Fibroblast of lung (primary cell): ENCODE measurements around the gene NOM1. TPM values are rescaled to one million over a fixed set of nuclear protein-coding genes. Genes with fewer than 3 reads are reported as not detected.
"Not testable (repeated sequence)": the region's sequence is repeated elsewhere in the genome, so short reads cannot be mapped to it uniquely, and the experiment has no call there.

Source experiments
- DNase-seq, 2 donors: peaks; one replicate each; pipeline versions ENCODE4 v3.0.0 to v3.0.0-alpha.2; 2010; ENCODE audit warnings: low read depth in 2 of 2
- H2AFZ ChIP-seq: 2 replicates; pipeline ENCODE4 v1.5.1; 2012; ENCODE audit warnings: low read length, control low read depth, inconsistent platforms
- H3K27ac ChIP-seq: 2 replicates; pipeline ENCODE4 v1.5.1; 2011; ENCODE audit warnings: low read length, control low read depth; ENCODE audit not compliant: insufficient read depth
- H3K27me3 ChIP-seq: 2 replicates; pipeline ENCODE4 v1.5.1; 2011; ENCODE audit warnings: mild to moderate bottlenecking, low read length; ENCODE audit not compliant: control insufficient read depth, insufficient read depth
- H3K36me3 ChIP-seq: 2 replicates; pipeline ENCODE4 v1.5.1; 2011; ENCODE audit warnings: low read length; ENCODE audit not compliant: control insufficient read depth, insufficient read depth
- H3K4me1 ChIP-seq: 2 replicates; pipeline ENCODE4 v1.5.1; 2011; ENCODE audit warnings: low read length; ENCODE audit not compliant: control insufficient read depth, insufficient read depth; ENCODE audit errors: extremely low read depth
- H3K4me2 ChIP-seq: 2 replicates; pipeline ENCODE4 v1.5.1; 2011; ENCODE audit warnings: low read length, control low read depth; ENCODE audit not compliant: insufficient read depth; ENCODE audit errors: extremely low read depth
- H3K4me3 ChIP-seq, 4 experiments: fragments of 200-600 bp in 1 of 4; sonication (generic) in 1 of 4; replicated peaks in 1 of 4; 2 replicates each; pipeline ENCODE4 v1.5.1; 2011 to 2016; ENCODE audit warnings: low read length in 4 of 4, low read depth in 3 of 4, mild to moderate bottlenecking in 3 of 4, control low read depth in 2 of 4, inconsistent platforms in 1 of 4, mixed read lengths in 1 of 4; ENCODE audit not compliant: insufficient read depth in 1 of 4; ENCODE audit errors: control extremely low read depth in 1 of 4
- H3K79me2 ChIP-seq: 2 replicates; pipeline ENCODE4 v1.5.1; 2012; ENCODE audit warnings: mild to moderate bottlenecking, low read length, inconsistent platforms; ENCODE audit not compliant: control insufficient read depth, insufficient read depth
- H3K9ac ChIP-seq: 2 replicates; pipeline ENCODE4 v1.5.1; 2011; ENCODE audit warnings: mild to moderate bottlenecking, low read length, control low read depth; ENCODE audit not compliant: insufficient read depth
- H3K9me3 ChIP-seq: 2 replicates; pipeline ENCODE4 v1.5.1; 2012; ENCODE audit warnings: low read depth, low read length; ENCODE audit not compliant: control insufficient read depth, insufficient read depth
- H4K20me1 ChIP-seq: 2 replicates; pipeline ENCODE4 v1.5.1; 2011; ENCODE audit warnings: low read length; ENCODE audit not compliant: control insufficient read depth, insufficient read depth; ENCODE audit errors: extremely low read depth
- EZH2 ChIP-seq: IDR thresholded peaks from 2 replicates; pipeline ENCODE4 v1.5.1; 2012; ENCODE audit warnings: low read length, control low read depth, mild to moderate bottlenecking; ENCODE audit errors: missing control alignments
- polyA plus RNA-seq, 2 donors: library from polyadenylated mRNA; depleted of rRNA in 1 of 2; stranded (reverse) in 1 of 2; unstranded in 1 of 2; fragments of >200 nt; gene quantifications; 2 replicates each; pipeline ENCODE4 v1.2.1, GENCODE V29; 2011 to 2012; ENCODE audit warnings: missing spikeins in 1 of 2
- total RNA-seq: library from RNA; depleted of rRNA; stranded (reverse); fragments of >200 nt; gene quantifications from 2 replicates; pipeline ENCODE4 v1.2.1, GENCODE V29; 2014
- TF ChIP-seq, protein P1 (sequence below), 2 donors: IDR thresholded peaks in 1 of 2; conservative IDR thresholded peaks in 1 of 2; 1 replicate in 1 of 2; 2 replicates in 1 of 2; pipeline ENCODE4 v1.5.1; 2011 to 2012; ENCODE audit warnings: low read length in 2 of 2, control low read depth in 1 of 2, inconsistent platforms in 1 of 2, low read depth in 1 of 2, mild to moderate bottlenecking in 1 of 2

The NOM1 gene
- total and polyA plus RNA-seq, 2 donors (not counting 1 experiment from before 2014, with no cell fraction given): 5.6 to 13.9 TPM

DNA sequence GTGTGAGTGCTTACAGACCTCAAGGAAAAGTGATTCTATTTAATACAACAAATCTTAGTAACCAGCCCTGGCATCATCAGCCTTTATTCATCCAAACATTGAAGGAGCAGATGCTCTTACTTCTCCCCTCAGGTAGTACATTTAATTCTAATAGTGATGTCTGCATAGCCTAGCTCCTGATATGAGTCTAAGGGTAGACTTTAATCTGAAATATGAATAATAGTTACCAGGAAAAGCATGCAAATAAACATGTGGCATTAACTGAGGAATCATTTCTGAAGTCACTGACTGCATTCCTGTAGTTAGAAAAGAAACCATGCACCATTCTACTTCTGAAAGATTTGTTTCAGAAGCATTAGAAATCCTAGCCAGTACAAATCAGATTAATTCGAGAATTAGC is 30.9 kb upstream of the NOM1 start:
- DNase-seq: no peak
- Histone ChIP-seq H3K4me3 (no peak overlapping the region), H3K9me3 (no peaks in the 10 kb centered on the region), H4K20me1 (no peaks in the 10 kb centered on the region), H3K27ac (no peak overlapping the region), H3K4me1 (no peaks in the 10 kb centered on the region), H3K9ac (no peak overlapping the region), H3K4me2 (no peak overlapping the region), H3K27me3 (no peaks in the 10 kb centered on the region), H3K36me3 (no peaks in the 10 kb centered on the region), H3K79me2 (no peaks in the 10 kb centered on the region), H2AFZ (no peak overlapping the region)
- TF ChIP-seq, protein P1, sequence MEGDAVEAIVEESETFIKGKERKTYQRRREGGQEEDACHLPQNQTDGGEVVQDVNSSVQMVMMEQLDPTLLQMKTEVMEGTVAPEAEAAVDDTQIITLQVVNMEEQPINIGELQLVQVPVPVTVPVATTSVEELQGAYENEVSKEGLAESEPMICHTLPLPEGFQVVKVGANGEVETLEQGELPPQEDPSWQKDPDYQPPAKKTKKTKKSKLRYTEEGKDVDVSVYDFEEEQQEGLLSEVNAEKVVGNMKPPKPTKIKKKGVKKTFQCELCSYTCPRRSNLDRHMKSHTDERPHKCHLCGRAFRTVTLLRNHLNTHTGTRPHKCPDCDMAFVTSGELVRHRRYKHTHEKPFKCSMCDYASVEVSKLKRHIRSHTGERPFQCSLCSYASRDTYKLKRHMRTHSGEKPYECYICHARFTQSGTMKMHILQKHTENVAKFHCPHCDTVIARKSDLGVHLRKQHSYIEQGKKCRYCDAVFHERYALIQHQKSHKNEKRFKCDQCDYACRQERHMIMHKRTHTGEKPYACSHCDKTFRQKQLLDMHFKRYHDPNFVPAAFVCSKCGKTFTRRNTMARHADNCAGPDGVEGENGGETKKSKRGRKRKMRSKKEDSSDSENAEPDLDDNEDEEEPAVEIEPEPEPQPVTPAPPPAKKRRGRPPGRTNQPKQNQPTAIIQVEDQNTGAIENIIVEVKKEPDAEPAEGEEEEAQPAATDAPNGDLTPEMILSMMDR (conservative IDR thresholded peaks at IDR 0.05 in 1 of 2, IDR thresholded peaks at IDR 0.05 in 1 of 2; ENCODE audit: low read depth in 1 of 2, low read length in 2 of 2): no peak
- no peak for TF ChIP-seq EZH2

DNA sequence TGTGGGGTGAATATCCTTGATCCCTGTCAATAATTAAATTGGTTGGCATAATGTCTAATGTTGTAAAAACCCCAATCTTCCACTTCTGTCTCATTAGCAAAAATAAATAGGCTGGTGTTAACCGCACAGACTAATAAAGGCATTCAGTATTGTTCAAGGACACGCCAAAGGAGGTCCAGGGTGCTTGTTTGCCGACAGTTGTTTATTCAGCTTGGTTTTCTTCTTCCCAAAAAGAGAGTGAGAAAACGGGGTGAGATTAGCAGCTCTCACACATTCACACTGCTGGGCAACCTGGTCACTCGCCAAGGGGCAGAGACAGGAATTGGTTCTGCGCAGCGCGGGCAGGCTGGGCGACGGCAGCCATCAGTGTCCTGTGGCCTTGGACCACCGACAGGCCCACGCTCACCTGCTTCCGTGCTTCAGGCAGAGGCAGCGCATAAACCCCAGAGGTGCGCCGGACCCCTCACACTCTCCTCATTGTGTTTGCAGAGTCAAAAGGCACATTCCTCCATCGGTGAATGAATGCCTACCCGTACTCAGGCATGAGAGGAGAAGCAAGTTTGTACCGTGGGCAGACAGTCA is 30.3 kb upstream of the NOM1 start:
- Histone ChIP-seq H3K79me2 (no peaks in the 10 kb centered on the region), H3K36me3 (no peaks in the 10 kb centered on the region), H2AFZ (no peak overlapping the region), H3K4me1 (no peaks in the 10 kb centered on the region), H3K9ac (no peak overlapping the region), H3K27ac (no peak overlapping the region), H3K27me3 (no peaks in the 10 kb centered on the region), H3K9me3 (no peaks in the 10 kb centered on the region), H3K4me2 (no peak overlapping the region), H4K20me1 (no peaks in the 10 kb centered on the region), H3K4me3 (no peak overlapping the region)
- no peak for TF ChIP-seq EZH2
- TF ChIP-seq, protein P1 (conservative IDR thresholded peaks at IDR 0.05 in 1 of 2, IDR thresholded peaks at IDR 0.05 in 1 of 2; ENCODE audit: low read depth in 1 of 2, low read length in 2 of 2): no peak
- DNase-seq: no peak

DNA sequence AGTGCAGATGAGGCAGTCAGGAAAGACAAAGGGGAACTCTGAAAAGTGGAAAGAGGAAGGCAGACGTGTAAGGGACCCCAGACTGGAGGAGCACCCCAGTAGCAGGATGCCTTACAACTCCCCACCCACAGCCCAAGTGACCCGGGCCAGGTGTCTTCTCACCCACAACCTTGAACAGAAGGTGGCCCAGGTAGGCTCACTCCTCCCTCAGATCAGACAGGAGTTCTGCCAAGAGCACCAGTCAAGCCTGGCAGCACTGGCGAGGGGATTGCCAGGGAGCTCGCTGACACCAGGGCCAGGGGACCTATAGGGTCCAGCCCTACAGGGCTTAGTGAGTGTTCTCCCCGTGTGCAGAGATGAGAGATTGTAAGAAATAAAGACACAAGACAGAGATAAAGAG is 29.4 kb upstream of the NOM1 start:
- DNase-seq: no peak

DNA sequence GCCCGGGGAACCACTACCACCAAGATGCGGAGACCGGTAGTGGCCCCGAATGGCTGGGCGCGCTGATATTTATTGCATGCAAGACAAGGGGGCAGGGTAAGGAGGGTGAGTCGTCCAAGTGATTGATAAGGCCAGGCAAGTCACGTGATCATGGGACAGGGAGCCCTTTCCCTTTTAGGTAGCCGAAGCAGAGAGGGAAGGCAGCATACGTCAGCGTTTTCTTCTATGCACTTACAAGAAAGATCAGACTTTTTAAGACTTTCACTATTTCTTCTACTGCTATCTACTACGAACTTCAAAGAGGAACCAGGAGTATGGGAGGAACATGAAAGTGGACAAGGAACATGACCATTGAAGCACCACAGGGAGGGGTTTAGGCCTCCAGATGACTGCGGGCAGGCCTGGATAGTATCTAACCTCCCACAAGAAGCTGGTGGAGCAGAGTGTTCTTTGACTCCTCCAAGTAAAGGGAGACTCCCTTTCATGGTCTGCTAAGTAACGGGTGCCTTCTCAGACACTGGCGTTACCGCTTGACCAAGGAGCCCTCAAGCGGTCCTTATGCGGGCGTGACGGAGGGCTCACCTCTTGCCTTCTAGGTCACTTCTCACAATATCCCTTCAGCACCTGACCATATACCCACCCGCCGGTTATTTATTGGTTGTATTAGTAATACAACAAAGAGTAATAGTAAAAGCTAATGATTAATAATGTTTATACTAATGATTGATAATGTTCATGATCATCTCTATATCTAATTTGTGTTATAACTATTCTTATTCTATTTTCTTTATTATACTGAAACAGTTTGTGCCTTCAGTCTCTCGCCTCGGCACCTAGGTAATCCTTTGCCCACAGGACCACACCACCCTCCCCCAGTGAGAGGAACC is 28.8 kb upstream of the NOM1 start:
- H3K79me2 ChIP-seq, H3K27ac ChIP-seq, DNase-seq, H3K4me1 ChIP-seq, H3K36me3 ChIP-seq, H3K9me3 ChIP-seq, H3K27me3 ChIP-seq, H3K4me2 ChIP-seq, H2AFZ ChIP-seq, H3K4me3 ChIP-seq, H4K20me1 ChIP-seq, H3K9ac ChIP-seq: not testable (repeated sequence)

More for the DNA sequence above, 29.4 kb upstream of the NOM1 start:
- Histone ChIP-seq H3K4me1 (no peaks in the 10 kb centered on the region), H4K20me1 (no peaks in the 10 kb centered on the region), H3K4me3 (no peak overlapping the region), H3K9me3 (no peaks in the 10 kb centered on the region), H3K79me2 (no peaks in the 10 kb centered on the region), H3K4me2 (no peak overlapping the region), H2AFZ (no peak overlapping the region), H3K27me3 (no peaks in the 10 kb centered on the region), H3K27ac (no peak overlapping the region), H3K9ac (no peak overlapping the region), H3K36me3 (no peaks in the 10 kb centered on the region)
- TF ChIP-seq, protein P1 (conservative IDR thresholded peaks at IDR 0.05 in 1 of 2, IDR thresholded peaks at IDR 0.05 in 1 of 2; ENCODE audit: low read depth in 1 of 2, low read length in 2 of 2): no peak
- TF ChIP-seq EZH2: no peak
